Cerebellar cortex (tissue), 1 donor: Measurements from ENCODE around the gene MICA.
"Not testable (repeated sequence)": the region's sequence is repeated elsewhere in the genome, so short reads cannot be mapped to it uniquely, and the experiment has no call there.

Source experiments
- DNase-seq: peaks from one replicate; pipeline ENCODE4 v3.0.0-alpha.2; 2015; ENCODE audit warnings: low spot score

MICA gene

GRCh38 chr6:31383149-31383548, 20.2 kb upstream of the MICA start:
- DNase-seq: no peak

DNA sequence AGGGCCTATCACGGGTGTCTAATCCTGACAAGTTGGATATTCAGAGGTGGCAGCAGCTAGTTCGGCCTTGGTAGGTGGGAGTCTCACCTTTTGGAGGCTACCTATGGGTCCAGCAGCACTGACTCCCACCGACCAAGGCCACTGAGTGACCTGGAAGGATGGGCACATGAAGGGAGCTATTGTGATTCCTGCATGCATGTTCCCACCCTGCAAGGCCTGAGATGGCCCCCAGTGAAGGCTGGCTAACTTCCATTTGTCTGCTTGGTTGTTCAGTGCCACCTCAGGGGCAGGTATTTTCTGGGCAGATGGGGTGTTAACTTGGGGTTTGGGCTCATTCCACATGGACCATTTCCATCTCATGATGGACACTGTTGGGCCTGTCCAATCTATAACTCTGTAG, 18.4 kb upstream of the MICA start:
- no peak for DNase-seq

DNA sequence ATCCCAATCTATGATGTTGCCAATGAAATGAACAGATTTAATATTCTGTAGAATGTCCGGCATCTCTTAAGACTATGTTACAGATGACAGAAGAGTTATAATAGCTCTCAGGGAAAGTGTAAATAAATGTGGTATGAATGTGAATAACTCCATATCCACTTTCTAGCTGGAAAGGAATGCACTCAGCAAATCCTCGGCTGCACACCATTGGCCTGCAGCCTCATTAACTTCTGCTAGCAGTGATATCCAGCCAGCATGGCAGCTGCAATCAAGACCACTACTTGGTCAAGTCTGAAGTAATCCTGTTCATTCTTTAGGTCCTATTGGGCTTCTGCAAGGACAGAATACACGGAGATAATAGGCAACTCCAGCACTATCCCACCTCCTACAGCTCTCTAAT, 17.3 kb upstream of the MICA start:
- no peak for DNase-seq

DNA sequence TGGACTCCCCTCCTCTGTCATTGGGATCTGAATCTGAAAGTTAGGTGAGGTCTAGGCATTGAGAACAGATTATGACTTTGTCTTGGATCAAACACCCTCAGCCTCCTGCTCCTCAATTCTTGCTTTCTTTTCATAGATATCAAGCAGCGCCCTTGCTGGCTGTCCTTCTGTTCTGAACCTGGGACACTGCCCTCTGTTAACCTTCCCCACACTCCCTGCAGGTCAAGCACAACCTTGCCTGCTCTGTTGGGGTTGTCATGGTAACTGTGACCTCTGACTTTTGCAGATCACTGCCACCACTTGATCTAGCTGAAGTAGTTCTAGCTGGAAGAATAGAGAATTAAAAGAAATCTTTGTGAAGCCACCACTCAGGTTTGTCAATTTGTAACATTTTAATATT, 16.4 kb upstream of the MICA start:
- no peak for DNase-seq

DNA sequence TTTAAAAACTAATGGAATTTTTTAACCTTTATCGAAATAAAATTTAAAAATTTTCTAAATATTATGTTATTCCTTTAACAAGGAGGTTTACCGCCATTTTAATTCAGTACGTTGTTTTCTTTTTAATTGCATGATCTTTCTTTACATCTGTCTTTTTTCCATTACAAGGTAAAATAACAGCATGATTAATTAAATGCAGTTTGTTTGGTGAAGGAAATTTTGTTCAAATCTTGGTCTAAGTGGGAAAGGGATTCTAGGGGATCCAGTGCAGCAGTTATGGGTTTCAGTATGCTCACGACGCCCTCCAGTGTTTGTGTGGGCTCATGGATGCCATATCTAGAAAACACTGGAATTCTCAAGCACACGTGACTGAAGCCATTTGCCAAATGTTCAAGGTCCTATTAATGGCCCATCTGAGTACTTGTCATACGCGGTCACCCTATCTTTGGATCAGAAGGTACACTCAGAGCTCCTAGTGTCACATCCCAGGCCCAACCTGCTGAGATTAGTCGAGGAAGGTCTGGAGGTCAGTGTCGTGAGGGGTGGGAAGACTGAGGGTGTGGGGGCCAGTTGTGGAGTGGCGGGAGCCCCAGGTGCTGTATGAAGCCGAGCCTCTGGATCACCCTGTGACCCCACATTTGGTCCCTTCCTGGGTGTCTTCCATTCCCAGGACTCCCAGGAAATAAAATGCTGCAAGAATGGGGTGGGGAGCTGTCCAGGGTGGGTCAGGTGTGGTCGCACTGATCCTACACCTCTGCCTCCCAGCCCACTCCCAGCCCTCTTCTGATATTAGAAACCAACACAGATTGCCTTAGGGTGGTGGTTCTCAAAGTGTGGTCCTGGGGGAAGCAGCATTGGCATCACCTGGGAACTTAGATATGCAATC, 14.2 kb upstream of the MICA start:
- DNase-seq: not testable (repeated sequence)

DNA sequence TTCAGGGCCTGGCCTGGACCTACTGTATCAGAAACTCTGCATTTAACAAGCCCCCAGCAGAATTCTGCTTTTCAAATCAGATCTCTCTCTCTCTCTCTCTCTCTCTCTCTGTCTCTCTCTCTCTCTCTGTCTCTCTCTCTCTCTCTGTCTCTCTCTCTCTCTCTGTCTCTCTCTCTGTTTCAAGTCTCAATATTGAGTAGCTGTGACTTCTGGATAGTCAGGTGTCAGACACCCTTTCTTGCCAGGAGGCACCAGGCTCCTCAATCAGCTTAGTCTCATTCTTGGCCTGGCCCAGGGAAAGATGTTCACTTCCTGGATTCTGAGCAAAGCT, 13.6 kb upstream of the MICA start:
- not testable (repeated sequence) for DNase-seq

GRCh38 chr6:31393932-31394331, 9.5 kb upstream of the MICA start:
- DNase-seq: no peak

GRCh38 chr6:31394381-31394780, 9.0 kb upstream of the MICA start:
- no peak for DNase-seq

DNA sequence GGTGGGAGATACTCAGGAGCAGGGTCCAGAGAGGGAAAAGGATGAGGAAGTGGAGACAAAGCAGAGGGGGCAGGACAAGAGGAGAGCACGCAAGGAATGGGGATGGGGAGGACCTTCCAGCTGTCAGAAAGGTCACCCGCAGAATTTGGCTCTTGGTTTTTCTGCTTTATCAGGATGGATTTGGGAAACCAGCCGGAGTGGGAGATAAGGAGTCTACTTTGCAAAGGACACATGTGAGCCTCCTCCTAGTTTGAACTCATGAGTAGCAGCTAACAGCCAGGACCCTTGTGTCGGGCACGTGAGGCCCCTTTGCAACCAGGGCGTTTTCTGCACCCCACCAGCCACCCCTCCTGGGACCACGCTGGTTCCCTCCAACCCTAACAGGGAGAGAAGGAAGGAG, 7.6 kb upstream of the MICA start:
- no peak for DNase-seq

GRCh38 chr6:31396422-31397152, 6.8 kb upstream of the MICA start:
- peak; percentile 90 for DNase-seq

DNA sequence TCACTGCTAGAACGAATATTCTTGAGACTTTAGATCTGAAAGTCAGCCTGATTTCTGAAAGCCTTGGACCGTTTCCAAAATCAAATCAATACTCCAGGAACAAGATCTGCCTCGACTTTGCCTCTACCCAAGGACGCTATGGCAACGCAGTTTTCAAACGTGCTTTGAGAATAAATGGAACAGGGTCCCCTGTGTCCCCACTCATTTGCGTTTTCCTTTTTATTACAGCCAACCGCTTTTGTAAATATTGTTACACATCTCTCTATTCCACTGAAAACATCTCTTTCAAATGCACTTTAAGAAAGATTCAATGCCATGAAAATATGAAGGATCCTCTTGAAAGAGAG, 6.3 kb upstream of the MICA start:
- DNase-seq: not testable (repeated sequence)

- DNase-seq: no peak
These were observed 5.4 kb upstream of the MICA start for GRCh38 chr6:31397901-31398525.

- peak; percentile 81 for DNase-seq
These were observed 3.6 kb upstream of the MICA start for GRCh38 chr6:31399589-31400466.

DNA sequence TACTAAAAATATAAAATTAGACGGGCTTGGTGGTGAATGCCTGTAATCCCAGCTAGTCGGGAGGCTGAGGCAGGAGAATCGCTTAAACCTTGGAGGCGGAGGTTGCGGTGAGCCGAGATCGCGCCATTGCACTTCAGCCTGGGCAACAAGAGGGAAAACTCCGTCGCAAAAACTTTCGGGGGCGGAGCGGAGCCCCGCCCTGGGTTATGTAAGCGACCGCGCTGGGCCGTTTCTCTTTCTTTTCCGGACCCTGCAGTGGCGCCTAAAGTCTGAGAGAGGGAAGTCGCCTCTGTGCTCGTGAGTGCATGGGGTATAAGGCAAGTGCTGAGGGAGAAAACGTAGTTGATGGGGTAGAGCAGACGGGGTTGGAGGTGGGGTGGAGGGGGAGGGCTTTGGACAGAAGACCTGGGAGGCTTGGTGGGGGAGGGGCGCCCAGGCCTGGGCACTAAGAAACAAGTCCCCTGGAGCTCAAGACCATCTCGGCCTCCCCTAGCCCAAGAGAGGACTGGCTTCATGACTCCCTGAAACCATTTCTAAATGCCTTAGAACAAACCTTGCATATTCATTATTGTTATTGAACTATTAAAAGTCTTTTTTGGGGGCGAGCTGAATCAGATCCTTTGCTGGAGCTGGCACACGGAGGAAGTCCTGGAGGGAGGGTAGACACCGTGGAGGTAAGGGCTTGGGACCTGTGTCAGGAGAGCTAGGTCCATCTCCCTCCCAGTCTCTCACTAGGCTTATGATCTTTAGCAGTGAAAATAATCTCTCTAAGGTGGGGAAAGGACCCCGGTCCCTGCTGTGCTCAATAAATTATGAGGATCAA, 2.7 kb upstream of the MICA start:
- peak; percentile 59 for DNase-seq

DNA sequence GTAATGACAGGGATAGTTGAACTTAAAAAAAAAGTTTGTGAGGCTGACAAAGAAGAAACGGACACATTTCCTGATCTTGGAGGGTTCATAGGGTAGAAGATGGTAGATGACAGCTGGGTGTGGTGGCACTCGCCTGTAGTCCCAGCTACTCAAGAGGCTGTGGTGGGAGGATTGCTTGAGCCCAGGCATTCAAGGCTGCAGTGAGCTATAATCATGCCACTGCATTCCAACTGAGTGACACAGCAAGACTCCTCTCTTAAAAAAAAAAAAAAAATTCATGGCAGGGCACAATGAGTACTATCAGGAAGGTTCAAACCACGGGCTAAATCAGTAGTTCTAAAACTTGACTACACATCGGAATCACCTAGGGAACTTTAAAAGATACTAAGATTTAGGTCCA, 2.0 kb upstream of the MICA start:
- DNase-seq: peak; percentile 27

DNA sequence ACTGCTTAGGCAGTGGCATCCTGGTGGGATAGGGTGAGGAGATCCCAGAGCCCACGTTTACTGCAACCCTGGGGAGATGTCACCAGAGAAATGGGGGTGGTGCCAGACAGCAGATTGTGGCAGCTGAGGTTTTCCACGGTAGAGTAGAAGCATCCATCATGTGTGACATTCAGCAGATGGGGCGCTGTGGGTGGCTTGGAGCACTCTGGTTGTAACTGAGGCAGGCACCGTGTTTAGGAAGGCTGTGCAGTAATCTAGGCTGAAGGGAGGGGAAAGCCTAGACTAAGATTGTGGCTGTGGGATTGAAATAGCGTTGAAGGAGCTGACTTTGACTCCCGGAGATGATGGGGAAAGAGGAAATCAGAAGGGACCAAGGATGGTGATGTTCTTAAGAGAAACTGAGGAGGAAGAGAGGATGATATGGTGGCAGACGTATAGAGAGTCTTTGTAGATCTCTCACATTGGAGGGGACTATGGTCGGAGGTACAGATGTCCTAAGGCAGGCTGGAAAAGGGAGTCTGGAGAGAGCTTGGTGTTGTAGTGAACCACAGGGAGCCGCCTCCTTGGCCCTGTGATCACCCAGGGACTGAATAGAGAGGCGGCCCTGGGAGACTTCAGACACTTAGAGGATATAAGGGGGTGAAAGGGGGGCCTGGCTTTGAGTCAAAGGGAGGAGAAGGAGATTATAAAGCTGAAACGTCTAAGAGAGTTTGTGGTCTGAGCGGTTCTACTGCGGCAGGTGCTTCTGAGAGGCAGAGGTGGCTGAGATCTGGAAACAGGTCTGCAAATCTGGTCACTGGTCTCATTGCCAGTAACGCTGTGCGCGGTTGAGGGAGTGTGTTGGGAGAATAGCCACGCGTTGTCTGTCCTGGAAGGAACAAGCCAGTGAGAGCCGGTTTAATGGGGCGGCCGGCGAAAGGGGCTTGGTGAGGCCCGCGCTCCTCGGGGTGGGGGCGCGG, 792 bp upstream of the MICA start:
- DNase-seq: peak; percentile 84

DNA sequence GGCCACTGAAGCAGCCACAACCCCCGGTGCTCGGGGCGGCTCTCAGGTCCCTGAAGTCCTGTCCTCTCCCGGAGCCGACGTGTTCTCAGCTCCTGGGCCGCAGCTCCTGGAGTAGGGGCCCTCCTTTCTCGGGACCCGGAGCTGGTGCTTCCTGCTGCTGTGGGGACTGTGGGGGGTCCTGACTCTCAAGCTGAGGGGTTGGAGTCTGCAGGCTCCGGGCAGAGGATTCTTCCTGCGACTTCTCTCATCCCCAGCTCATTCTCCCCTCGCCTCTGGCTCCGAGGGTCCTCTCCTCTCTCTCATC, 618 bp downstream of the MICA start:
- not testable (repeated sequence) for DNase-seq

DNA sequence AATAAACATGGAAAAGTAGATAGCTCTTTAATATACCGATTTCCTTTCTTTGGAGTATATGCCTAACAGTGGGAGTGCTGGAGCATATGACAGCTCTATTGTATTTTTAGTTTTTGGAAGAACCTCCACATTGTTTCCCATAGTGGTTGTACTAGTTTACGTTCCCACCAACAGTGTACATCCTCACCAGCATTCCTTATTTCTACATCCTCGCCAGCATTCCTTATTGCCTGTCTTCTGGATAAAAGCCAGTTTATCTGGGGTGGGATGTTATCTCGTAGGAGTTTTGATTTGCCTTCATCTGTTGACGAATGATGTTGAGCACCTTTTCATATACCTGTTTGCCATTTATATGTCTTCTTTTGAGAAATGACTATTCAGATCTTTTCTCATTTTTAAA, 2.6 kb downstream of the MICA start:
- DNase-seq: no peak

DNA sequence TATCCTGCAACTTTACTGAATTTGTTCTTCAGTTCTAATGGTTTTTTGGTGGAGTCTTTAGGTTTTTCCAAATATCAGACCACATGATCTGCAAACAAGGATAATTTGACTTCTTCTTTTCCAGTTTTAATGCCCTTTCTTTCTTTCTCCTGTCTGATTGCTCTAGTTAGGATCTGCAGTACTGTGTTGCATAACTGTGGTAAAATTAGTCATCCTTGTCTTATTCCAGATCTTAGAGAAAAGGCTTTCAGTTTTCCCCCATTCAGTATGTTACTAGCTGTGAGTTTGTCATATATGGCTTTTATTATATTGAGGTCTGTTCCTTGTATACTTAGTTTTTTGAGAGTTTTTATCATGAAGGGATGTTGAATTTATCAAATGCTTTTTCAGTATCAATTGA, 4.3 kb downstream of the MICA start:
- no peak for DNase-seq

GRCh38 chr6:31412506-31412905, 9.1 kb downstream of the MICA start:
- DNase-seq: no peak
